Naive thymus-derived CD4-positive, alpha-beta T cell (primary cell): ENCODE data around the gene NUMB. TPM values are rescaled to one million over a fixed set of nuclear protein-coding genes. Genes with fewer than 3 reads are reported as not detected.

Source experiments
- ATAC-seq: fragments of 150-1000 bp; cut with Tn5 transposase; 2 replicates; pipeline ENCODE4 v1.10.0; 2021; ENCODE audit warnings: mild to moderate bottlenecking, moderate library complexity
- CTCF ChIA-PET: fragments of 350-600 bp; sonication (Branson Sonifier 250); formaldehyde crosslinking; loops from one replicate; lab custom pipeline; 2021; ENCODE audit warnings: antibody characterized with exemption; lab: Charles Lee
- POLR2A ChIA-PET: fragments of 350-600 bp; sonication (Branson Sonifier 250); formaldehyde crosslinking; loops from one replicate; lab custom pipeline; 2021; ENCODE audit warnings: antibody characterized with exemption, inconsistent platforms; lab: Charles Lee
- DNase-seq, 9 donors: peaks; one replicate each; pipeline versions ENCODE4 v3.0.0 to v3.0.0-alpha.2; 2020 to 2022; ENCODE audit warnings: mixed read lengths in 1 of 9
- H3K27ac ChIP-seq: one replicate; pipeline ENCODE4 v1.7.0; 2013; ENCODE audit warnings: mild to moderate bottlenecking, low read depth, low read length, moderate library complexity
- H3K27me3 ChIP-seq, 2 donors: one replicate each; pipeline ENCODE4 v1.7.0; 2013; ENCODE audit warnings: low read length in 2 of 2, mild to moderate bottlenecking in 2 of 2, moderate library complexity in 2 of 2; ENCODE audit not compliant: control insufficient read depth in 2 of 2, insufficient read depth in 2 of 2
- H3K36me3 ChIP-seq, 3 experiments: 1 replicate in 2 of 3; 2 replicates in 1 of 3; pipeline ENCODE4 v1.7.0; 2013; ENCODE audit warnings: low read length in 3 of 3, mild to moderate bottlenecking in 3 of 3, moderate library complexity in 1 of 3; ENCODE audit not compliant: insufficient read depth in 3 of 3, control insufficient read depth in 2 of 3
- H3K4me1 ChIP-seq, 2 donors: one replicate each; pipeline ENCODE4 v1.7.0; 2013; ENCODE audit warnings: low read length in 2 of 2, mild to moderate bottlenecking in 2 of 2, moderate library complexity in 1 of 2; ENCODE audit not compliant: control insufficient read depth in 2 of 2, insufficient read depth in 2 of 2
- H3K4me3 ChIP-seq: 2 replicates; pipeline ENCODE4 v1.7.0; 2013; ENCODE audit warnings: mild to moderate bottlenecking, low read length
- H3K9me3 ChIP-seq, 3 experiments: 1 replicate in 2 of 3; 2 replicates in 1 of 3; pipeline ENCODE4 v1.7.0; 2013; ENCODE audit warnings: low read length in 3 of 3; ENCODE audit not compliant: control insufficient read depth in 2 of 3
- H3K27ac Mint-ChIP-seq, 9 donors: one replicate each; pipeline ENCODE4 v1.8.0; 2020 to 2022; ENCODE audit warnings: mixed read lengths in 9 of 9, mild to moderate bottlenecking in 8 of 9, moderate library complexity in 5 of 9, inconsistent platforms in 2 of 9
- H3K27me3 Mint-ChIP-seq, 5 donors: one replicate each; pipeline ENCODE4 v1.8.0; 2021 to 2022; ENCODE audit warnings: mixed read lengths in 5 of 5, mild to moderate bottlenecking in 1 of 5
- H3K36me3 Mint-ChIP-seq, 5 donors: one replicate each; pipeline ENCODE4 v1.8.0; 2020 to 2022; ENCODE audit warnings: mixed read lengths in 5 of 5, mild to moderate bottlenecking in 3 of 5, inconsistent platforms in 1 of 5
- H3K4me1 Mint-ChIP-seq, 7 donors: one replicate each; pipeline ENCODE4 v1.8.0; 2020 to 2022; ENCODE audit warnings: mixed read lengths in 7 of 7, mild to moderate bottlenecking in 3 of 7, inconsistent platforms in 1 of 7
- H3K4me3 Mint-ChIP-seq, 10 donors: one replicate each; pipeline ENCODE4 v1.8.0; 2020 to 2022; ENCODE audit warnings: mild to moderate bottlenecking in 10 of 10, mixed read lengths in 10 of 10, moderate library complexity in 6 of 10, inconsistent platforms in 2 of 10
- H3K9me3 Mint-ChIP-seq, 11 donors: one replicate each; pipeline ENCODE4 v1.8.0; 2020 to 2022; ENCODE audit warnings: mixed read lengths in 11 of 11, mild to moderate bottlenecking in 4 of 11, inconsistent platforms in 1 of 11, moderate library complexity in 1 of 11
- intact Hi-C, 2 donors: fragments of 100-400 bp; cut with micrococcal nuclease; formaldehyde crosslinking; loops; one replicate each; pipeline ENCODE4 v1.15.1; 2023
- polyA plus RNA-seq, 2 donors: library from polyadenylated mRNA; unstranded; fragments of 300-500 nt; fragmentation: Illumina TruSeq; gene quantifications; one replicate each; pipeline ENCODE4 v1.2.3, GENCODE V29; 2021
- total RNA-seq, 6 experiments: library from RNA in 5 of 6; stranded (reverse) in 5 of 6; gene quantifications; 1 replicate in 5 of 6; 2 replicates in 1 of 6; pipeline ENCODE4 v1.2.3 and lab custom pipeline; 2021 to 2026

NUMB gene
- total and polyA plus RNA-seq, 7 experiments from 2014 or later = 32.7 to 90.6 (median 49.0) TPM

DNA sequence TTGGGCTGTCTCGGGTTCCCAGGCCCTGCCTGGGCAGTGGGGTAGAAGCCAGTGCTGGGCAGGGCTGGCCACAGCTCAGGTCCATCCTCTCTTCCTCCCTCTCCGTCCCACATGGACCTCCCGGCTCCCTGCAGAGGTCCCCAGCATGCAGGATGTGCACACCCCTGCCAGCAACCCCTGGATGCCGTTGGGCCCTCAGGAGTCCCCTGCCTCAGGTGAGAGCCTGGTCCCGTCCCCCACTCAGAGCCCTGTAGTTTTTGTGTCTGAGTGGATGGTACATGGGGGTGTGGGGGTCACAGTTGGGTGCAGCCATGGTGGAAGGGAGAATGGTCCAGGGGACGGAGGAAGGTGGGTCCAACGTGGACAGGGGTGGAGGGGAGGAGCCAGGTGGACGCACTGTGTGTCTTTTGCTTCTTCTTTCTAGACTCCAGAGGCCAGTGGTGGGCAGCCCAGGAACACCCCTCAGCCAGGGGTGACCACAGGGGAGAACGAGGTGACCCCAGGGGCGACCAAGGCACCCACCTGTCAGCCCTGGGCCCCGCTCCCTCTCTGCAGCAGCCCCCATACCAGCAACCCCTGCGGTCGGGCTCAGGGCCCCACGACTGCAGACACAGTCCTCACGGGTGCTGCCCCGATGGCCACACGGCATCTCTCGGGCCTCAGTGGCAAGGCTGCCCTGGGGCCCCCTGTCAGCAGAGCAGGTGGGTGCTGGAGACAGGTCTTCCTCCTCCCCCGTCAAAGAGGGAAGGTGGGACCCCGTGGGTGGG is 199.3 kb downstream of the NUMB start:
- Mint-ChIP-seq H3K27me3 (peaks cover 0 to 3% (median 0%) of the 10 kb centered on the region in 5 donors), H3K4me3 (no peak overlapping the region), H3K36me3 (no peaks in the 10 kb centered on the region), H3K9me3 (no peaks in the 10 kb centered on the region), H3K27ac (no peak overlapping the region), H3K4me1 (no peaks in the 10 kb centered on the region)
- intact Hi-C loops = no loop called here
- Histone ChIP-seq H3K27me3 (no peaks in the 10 kb centered on the region), H3K9me3 (no peaks in the 10 kb centered on the region), H3K27ac (no peak overlapping the region), H3K4me1 (no peaks in the 10 kb centered on the region), H3K36me3 (no peaks in the 10 kb centered on the region), H3K4me3 (no peak overlapping the region)
- DNase-seq (no peak), ATAC-seq (no peak)
- ChIA-PET CTCF (no interaction called here), POLR2A (no interaction called here)

DNA sequence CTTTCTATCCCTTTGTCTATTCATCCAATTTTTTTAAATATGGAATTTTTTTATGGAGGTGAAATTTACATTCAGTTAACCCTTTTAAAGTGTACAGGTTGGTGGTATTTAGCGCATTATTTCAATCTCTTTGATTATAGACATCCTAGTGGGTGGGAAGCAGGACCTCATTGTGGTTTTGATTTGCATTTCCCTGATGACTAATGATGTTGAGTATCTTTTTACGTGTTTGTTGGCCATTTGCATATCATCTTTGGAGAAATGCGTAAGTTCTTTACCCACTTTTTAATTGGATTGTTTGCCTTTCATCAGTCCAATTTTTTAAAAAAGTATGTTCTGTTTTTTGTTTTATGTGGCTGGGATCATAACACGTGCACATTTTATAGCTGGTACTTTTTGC is 200.3 kb downstream of the NUMB start:
- Histone ChIP-seq H3K4me3 (no peak overlapping the region), H3K36me3 (no peaks in the 10 kb centered on the region), H3K27me3 (no peaks in the 10 kb centered on the region), H3K27ac (no peak overlapping the region), H3K4me1 (no peaks in the 10 kb centered on the region), H3K9me3 (no peaks in the 10 kb centered on the region)
- ChIA-PET CTCF (no interaction called here), POLR2A (no interaction called here)
- no peaks in the 10 kb centered on the region for H3K9me3 Mint-ChIP-seq
- no peak overlapping the region for H3K27ac Mint-ChIP-seq
- no peaks in the 10 kb centered on the region for H3K36me3 Mint-ChIP-seq
- no peak overlapping the region for H3K4me3 Mint-ChIP-seq
- no peak for ATAC-seq
- no peak for DNase-seq
- H3K27me3 Mint-ChIP-seq = no peaks in the 10 kb centered on the region
- H3K4me1 Mint-ChIP-seq = no peaks in the 10 kb centered on the region
- intact Hi-C loops = no loop called here

DNA sequence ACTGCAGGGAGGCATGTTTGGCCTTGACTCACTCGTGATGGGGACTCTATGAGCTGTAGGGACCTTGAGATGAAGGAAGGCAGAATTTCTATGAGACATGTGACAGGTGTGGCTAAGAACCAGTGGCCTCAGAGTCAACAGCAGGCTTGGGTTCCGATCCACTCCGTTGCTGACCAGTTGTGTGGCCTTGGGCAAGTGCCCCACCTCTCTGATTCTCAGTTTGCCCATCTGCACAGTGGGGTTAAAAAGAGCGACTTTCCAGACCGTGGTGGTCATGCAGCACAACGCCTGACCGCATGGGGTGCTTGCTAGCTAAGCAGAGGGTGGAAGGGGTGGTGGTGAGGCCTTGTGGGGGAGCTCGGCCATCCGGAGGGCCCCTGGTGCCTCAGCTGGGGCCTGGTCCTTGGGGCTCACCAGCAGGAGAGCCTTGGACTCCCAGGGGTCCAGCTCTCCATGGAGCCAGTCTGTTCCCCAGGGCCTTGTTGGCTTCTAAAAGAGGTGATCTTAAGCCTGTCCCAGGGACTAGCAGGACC is 202.6 kb downstream of the NUMB start:
- intact Hi-C loops = no loop called here
- H3K27me3 ChIP-seq = no peaks in the 10 kb centered on the region
- no peak overlapping the region for H3K27ac ChIP-seq
- Mint-ChIP-seq H3K9me3 (no peaks in the 10 kb centered on the region), H3K27ac (no peak overlapping the region), H3K36me3 (no peaks in the 10 kb centered on the region), H3K4me3 (no peak overlapping the region), H3K27me3 (no peaks in the 10 kb centered on the region), H3K4me1 (no peaks in the 10 kb centered on the region)
- ChIA-PET CTCF (interaction anchor here (0.5 kb wide), 1 partner anchor 103 kb away, joined by 5 read pairs; no protein-coding TSS in a partner anchor), POLR2A (no interaction called here)
- H3K4me1 ChIP-seq = no peaks in the 10 kb centered on the region
- no peaks in the 10 kb centered on the region for H3K36me3 ChIP-seq
- no peak for DNase-seq
- no peaks in the 10 kb centered on the region for H3K9me3 ChIP-seq
- ATAC-seq = no peak
- no peak overlapping the region for H3K4me3 ChIP-seq

DNA sequence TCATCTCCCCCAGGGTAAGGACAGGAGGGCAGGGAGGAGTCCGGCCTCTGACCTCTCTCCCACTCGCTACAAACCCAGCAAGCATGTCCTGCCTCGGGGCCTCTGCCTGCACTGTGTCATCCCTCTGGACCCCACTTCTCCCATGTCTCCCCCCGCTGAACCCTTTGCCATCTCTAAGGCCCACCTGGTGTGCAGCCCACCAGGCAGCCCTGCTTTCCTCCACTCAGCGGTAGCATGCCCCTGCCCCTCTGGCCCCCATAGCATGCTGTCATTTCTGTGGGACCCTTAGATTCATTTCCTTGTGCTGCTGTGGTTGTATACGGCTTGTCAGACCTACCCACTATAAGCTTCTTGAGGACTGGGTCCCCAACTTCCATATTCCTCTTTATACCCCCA is 203.3 kb downstream of the NUMB start:
- Mint-ChIP-seq H3K4me3 (no peak overlapping the region), H3K36me3 (no peaks in the 10 kb centered on the region), H3K27ac (peak overlapping the region in 1 of 9 donors; percentile 27), H3K9me3 (no peaks in the 10 kb centered on the region), H3K4me1 (no peaks in the 10 kb centered on the region), H3K27me3 (no peaks in the 10 kb centered on the region)
- ChIA-PET POLR2A (no interaction called here), CTCF (interaction anchor here (0.5 kb wide), 1 partner anchor 102 kb away, joined by 5 read pairs; no protein-coding TSS in a partner anchor)
- Histone ChIP-seq H3K4me3 (no peak overlapping the region), H3K36me3 (no peaks in the 10 kb centered on the region), H3K27ac (no peak overlapping the region), H3K9me3 (no peaks in the 10 kb centered on the region), H3K4me1 (no peaks in the 10 kb centered on the region), H3K27me3 (no peaks in the 10 kb centered on the region)
- ATAC-seq (no peak), DNase-seq (no peak)
- intact Hi-C loops = no loop called here

DNA sequence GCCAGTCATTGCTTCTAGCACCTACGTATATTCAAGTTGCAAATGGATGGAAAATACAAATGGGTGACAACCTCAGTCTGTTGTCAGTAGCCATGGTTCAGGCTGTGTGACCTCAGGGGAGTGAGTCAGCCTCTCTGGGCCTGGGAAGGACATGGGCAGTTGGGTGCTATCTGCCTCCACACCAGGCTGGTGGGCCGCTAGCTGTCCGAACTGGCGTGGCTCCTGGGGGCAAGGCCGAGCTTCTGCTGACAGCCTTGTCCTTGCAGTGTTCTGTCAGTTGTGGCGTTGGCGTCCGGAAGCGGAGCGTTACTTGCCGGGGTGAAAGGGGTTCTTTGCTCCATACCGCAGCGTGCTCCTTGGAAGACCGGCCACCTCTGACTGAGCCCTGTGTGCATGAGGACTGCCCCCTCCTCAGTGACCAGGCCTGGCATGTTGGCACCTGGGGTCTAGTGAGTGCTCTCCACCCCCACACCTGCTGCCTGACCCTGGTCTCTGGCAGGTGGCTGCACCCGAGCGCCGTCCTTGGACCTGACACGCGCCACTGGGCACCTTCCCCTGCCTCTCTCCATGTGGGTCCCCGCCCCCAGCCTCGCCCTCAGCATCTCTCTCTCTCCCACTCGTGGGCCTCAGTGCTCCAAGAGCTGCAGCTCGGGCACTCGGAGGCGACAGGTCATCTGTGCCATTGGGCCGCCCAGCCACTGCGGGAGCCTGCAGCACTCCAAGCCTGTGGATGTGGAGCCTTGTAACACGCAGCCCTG is 203.9 kb downstream of the NUMB start:
- Mint-ChIP-seq H3K9me3 (no peaks in the 10 kb centered on the region), H3K36me3 (no peaks in the 10 kb centered on the region), H3K4me3 (no peak overlapping the region), H3K27ac (no peak overlapping the region), H3K27me3 (no peaks in the 10 kb centered on the region), H3K4me1 (no peaks in the 10 kb centered on the region)
- ChIA-PET POLR2A (no interaction called here), CTCF (no interaction called here)
- Histone ChIP-seq H3K4me3 (no peak overlapping the region), H3K27me3 (no peaks in the 10 kb centered on the region), H3K27ac (no peak overlapping the region), H3K36me3 (no peaks in the 10 kb centered on the region), H3K9me3 (no peaks in the 10 kb centered on the region), H3K4me1 (no peaks in the 10 kb centered on the region)
- DNase-seq (no peak), ATAC-seq (no peak)
- intact Hi-C loops = no loop called here

DNA sequence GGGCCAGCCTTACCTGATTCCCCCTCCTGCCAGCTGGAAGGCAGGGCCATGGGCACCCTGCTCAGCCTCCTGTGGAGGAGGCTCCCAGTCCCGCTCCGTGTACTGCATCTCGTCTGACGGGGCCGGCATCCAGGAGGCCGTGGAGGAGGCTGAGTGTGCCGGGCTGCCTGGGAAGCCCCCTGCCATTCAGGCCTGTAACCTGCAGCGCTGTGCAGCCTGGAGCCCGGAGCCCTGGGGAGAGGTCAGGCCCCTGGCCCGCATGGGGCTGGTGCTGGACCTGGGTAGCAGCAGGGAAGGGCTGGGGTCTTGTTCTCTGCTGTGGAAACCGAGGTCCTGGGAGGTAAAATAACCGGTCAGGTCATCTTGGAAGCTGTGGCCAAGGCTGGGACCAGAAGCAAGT is 204.6 kb downstream of the NUMB start:
- Mint-ChIP-seq H3K27ac (no peak overlapping the region), H3K36me3 (no peaks in the 10 kb centered on the region), H3K4me3 (no peak overlapping the region), H3K9me3 (no peaks in the 10 kb centered on the region), H3K4me1 (no peaks in the 10 kb centered on the region), H3K27me3 (peaks cover 0 to 3% (median 0%) of the 10 kb centered on the region in 5 donors)
- Histone ChIP-seq H3K4me1 (no peaks in the 10 kb centered on the region), H3K9me3 (no peaks in the 10 kb centered on the region), H3K36me3 (no peaks in the 10 kb centered on the region), H3K27ac (no peak overlapping the region), H3K27me3 (no peaks in the 10 kb centered on the region), H3K4me3 (no peak overlapping the region)
- intact Hi-C loops = no loop called here
- ChIA-PET POLR2A (no interaction called here), CTCF (no interaction called here)
- ATAC-seq (peak; percentile 10), DNase-seq (no peak)
